Rectal smooth muscle tissue (tissue), 1 donor: ENCODE data around the gene DUOX2.
"Not testable (repeated sequence)": the region's sequence is repeated elsewhere in the genome, so short reads cannot be mapped to it uniquely, and the experiment has no call there.

Source experiments
- H3K27ac ChIP-seq: one replicate; pipeline ENCODE4 v1.7.0; 2013; ENCODE audit warnings: low read depth, low read length, inconsistent platforms
- H3K27me3 ChIP-seq: one replicate; pipeline ENCODE4 v1.7.0; 2013; ENCODE audit warnings: low read length; ENCODE audit not compliant: control insufficient read depth, insufficient read depth
- H3K36me3 ChIP-seq: one replicate; pipeline ENCODE4 v1.7.0; 2013; ENCODE audit warnings: low read length; ENCODE audit not compliant: control insufficient read depth, insufficient read depth
- H3K4me1 ChIP-seq: one replicate; pipeline ENCODE4 v1.7.0; 2013; ENCODE audit warnings: low read length; ENCODE audit not compliant: control insufficient read depth, insufficient read depth
- H3K4me3 ChIP-seq: one replicate; pipeline ENCODE4 v1.7.0; 2013; ENCODE audit warnings: low read length
- H3K9ac ChIP-seq: one replicate; pipeline ENCODE4 v1.7.0; 2013; ENCODE audit warnings: low read length

Gene DUOX2

DNA sequence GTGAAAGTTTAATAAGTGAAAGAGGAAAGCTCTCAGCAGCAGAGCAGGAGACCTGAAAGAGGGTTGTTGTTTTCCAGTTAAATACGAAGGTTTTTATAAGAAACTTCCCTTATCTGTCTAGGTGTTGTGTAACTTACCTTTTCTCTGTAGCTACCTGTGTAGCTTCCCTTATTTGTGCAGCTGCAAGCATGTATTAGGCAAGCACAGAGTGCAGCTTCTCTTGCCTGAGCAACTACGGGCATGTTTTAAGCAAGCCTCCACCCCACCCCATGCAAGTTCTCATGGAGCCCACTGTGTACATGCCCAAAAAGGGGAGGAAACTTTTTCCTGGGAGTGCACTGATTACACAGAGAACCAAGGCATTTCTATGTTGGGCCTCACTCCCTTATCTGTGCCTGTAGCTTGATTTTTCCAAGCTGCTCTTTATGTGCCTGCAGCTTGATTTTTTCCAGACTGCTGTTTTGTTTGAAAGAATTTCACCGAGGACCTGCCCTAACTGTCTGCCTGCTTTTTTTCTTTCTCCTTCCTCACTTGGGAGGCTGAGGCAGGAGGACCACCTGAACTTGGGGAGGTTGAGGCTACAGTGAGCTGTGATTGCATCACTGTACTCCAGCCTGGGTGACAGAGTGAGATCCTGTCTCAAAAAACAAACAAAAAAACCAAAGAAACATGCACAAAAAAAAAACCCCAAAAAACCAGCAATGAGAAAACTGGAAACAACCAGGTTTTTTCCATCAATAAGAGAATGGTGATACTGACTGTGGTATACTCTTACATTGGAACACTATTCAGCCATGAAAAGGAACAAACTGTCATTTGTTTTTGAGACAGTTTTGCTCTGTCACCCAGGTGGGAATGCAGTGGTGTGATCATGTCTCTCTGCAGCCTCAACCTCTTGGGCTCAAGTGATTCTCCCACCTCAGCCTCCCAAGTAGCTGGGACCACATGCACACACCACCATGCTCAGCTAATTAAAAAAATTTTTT is 55.0 kb downstream of the DUOX2 start:
- H3K9ac ChIP-seq, H3K27ac ChIP-seq, H3K4me1 ChIP-seq, H3K4me3 ChIP-seq, H3K27me3 ChIP-seq, H3K36me3 ChIP-seq: not testable (repeated sequence)

DNA sequence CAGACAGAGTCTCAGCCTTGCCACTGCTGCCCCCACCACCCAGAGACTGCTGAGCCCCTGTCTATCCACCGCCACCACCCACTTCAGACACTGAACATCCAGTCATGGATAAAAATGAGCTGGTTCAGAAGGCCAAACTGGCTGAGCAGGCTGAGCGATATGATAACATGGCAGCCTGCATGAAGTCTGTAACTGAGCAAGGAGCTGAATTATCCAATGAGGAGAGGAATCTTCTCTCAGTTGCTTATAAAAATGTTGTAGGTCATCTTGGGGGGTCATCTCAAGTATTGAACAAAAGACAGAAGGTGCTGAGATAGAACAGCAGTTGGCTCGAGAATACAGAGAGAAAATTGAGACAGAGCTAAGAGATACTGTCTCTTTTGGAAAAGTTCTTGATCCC is 61.3 kb downstream of the DUOX2 start:
- H3K4me3 ChIP-seq, H3K9ac ChIP-seq, H3K36me3 ChIP-seq, H3K27ac ChIP-seq, H3K27me3 ChIP-seq, H3K4me1 ChIP-seq: not testable (repeated sequence)

DNA sequence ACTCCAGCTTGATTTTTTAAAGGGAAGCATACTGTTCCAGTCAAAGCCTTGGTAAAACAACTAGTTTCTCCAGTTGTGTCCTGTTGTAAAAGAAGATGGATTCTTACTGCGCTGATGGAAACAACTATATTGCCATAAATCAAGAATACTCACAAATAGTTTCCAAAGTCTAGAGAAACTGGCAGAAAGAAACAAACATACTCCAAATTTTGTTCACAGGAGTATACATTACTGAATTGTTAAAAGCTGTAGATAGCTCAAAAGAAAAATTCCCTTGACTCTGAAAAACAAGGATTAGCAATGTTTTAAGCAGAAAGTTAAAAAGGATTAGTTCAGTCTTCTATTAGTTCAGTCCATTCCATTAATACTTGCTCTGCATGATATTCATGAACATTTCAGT is 63.4 kb downstream of the DUOX2 start:
- Histone ChIP-seq H3K36me3 (no peaks in the 10 kb centered on the region), H3K27me3 (no peaks in the 10 kb centered on the region), H3K27ac (no peak overlapping the region), H3K4me1 (no peaks in the 10 kb centered on the region), H3K9ac (no peak overlapping the region), H3K4me3 (no peak overlapping the region)

DNA sequence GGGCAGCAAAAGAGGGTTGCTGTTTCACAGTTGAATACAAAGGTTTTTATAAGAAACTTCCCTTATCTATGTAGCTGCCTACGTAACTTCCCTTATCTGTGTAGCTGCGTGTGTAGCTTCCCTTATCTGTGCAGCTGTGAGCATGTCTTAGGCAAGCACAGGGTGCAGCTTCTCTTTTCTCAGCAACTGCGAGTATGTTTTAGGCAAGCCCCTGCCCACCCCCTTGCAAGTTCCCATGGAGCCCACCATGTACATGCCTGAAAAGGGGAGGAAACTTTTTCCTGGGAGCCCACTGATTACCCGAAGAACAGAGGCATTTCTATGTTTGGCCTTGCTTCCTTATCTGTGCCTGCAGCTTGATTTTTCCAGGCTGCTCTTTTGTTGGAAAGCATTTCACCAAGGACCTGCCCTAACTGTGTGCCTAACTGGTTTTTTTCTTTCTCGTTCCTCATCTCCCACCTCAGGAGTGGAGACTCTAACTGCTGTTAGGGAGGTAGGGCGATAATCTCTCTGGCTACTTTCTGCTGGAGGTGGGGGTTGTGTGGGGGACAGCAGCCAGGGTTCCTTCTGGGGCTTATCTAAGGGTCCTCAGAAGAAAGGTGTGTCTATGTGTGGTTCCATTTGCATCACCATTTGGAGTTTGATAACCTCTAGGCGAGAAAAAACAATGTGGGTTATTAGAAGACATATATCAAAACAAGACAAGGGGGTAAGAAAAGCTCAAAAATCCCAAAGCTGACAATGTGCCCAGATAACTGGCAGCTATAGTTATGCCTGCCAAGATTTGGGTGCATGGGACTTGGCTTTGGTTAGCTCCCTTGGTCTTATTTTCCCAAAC is 65.0 kb downstream of the DUOX2 start:
- no peaks in the 10 kb centered on the region for H3K4me1 ChIP-seq
- no peak overlapping the region for H3K4me3 ChIP-seq
- H3K27ac ChIP-seq = no peak overlapping the region
- H3K27me3 ChIP-seq = no peaks in the 10 kb centered on the region
- no peaks in the 10 kb centered on the region for H3K36me3 ChIP-seq
- no peak overlapping the region for H3K9ac ChIP-seq

DNA sequence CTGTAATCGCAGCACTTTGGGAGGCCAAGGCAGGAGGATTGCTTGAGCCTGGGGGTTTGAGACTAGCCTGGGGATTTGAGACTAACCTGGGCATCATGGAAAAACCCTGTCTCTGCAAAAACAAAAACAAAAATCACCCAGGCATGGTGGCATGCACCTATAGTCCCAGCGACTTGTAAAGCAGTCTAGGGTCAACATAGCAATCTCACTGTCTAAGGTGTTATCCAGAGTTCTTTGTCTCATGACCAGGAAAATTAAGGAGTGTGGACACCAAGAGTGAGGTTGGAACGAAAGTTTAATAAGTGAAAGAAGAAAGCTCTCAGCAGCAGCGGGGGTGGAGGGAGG is 65.6 kb downstream of the DUOX2 start:
- not testable (repeated sequence) for H3K27ac ChIP-seq

DNA sequence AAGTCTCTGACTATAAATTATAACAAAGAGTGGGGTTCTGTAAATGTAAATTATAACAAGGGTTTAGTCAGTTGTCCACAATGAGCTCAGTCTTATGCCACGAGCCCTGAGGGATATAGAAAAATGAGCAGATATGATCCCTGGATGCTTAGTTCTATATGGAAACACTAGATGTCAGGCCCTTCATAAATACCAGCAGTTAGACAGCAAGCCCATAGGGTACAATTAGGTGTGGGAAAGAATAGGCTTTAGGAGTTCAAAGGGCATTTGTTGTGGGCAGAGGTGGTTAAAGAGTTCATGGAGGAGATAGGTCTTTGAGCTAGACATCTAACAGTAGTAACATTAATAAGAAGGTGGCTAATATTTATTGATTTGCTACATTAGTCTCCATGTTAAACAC is 69.7 kb downstream of the DUOX2 start:
- not testable (repeated sequence) for H3K4me1 ChIP-seq, H3K36me3 ChIP-seq, H3K4me3 ChIP-seq, H3K9ac ChIP-seq, H3K27me3 ChIP-seq, H3K27ac ChIP-seq

More for the DNA sequence above, 65.6 kb downstream of the DUOX2 start:
- H3K4me3 ChIP-seq, H3K4me1 ChIP-seq, H3K36me3 ChIP-seq, H3K27me3 ChIP-seq, H3K9ac ChIP-seq: not testable (repeated sequence)

DNA sequence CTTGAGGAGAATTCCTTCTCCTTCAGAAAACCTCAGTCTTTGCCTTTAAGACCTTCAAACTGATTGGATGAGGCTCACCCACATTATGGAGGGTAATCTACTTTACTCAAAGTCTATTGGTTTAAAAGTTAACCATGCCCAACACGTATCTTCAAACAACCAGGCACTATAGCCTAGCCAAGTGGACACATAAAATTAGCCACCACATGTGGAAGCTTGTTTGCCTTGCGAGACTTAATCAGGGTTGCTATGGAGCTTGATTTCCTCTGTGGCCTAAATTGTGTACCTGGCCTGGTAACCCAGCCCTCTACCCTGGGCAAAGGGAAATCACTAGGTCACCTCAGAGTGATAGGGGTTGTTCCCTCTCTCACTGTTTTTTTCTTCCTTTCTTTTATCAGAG is 71.1 kb downstream of the DUOX2 start:
- H3K27ac ChIP-seq, H3K4me3 ChIP-seq, H3K36me3 ChIP-seq, H3K9ac ChIP-seq, H3K27me3 ChIP-seq, H3K4me1 ChIP-seq: not testable (repeated sequence)
